IMR-90 (cell line): ENCODE measurements around the gene NDOR1. TPM values are rescaled to one million over a fixed set of nuclear protein-coding genes. Genes with fewer than 3 reads are reported as not detected.

ENCODE experiments used
- ATAC-seq: fragments of 200-7000 bp; cut with Tn5 transposase; 2 replicates; pipeline ENCODE4 v1.9.1; 2020; ENCODE audit warnings: low read depth, mild to moderate bottlenecking, moderate library complexity
- BruUV-seq: library from RNA; stranded (reverse); fragments of 400-500 nt; replicated peaks from 2 replicates; lab custom pipeline; 2021; lab: Mats Ljungman, UMichigan
- CTCF ChIA-PET: fragments of 300-600 bp; formaldehyde crosslinking; extraction: SDS; loops from one replicate; lab custom pipeline; 2021; ENCODE audit warnings: antibody characterized with exemption; lab: Yijun Ruan, JAX
- POLR2A ChIA-PET: fragments of 300-600 bp; sonication (Branson Sonifier 250); formaldehyde crosslinking; loops from one replicate; lab custom pipeline; 2022; ENCODE audit warnings: antibody characterized with exemption; ENCODE audit not compliant: unreplicated experiment; lab: Charles Lee
- DNase-seq: peaks from one replicate; pipeline ENCODE4 v3.0.0; 2013
- H2AFZ ChIP-seq: replicated peaks from 2 replicates; pipeline ENCODE3; 2013; ENCODE audit warnings: low read length, mild to moderate bottlenecking; ENCODE audit not compliant: poor library complexity
- H2AK5ac ChIP-seq: 2 replicates; pipeline ENCODE4 v1.6.1; 2013; ENCODE audit warnings: low read depth, low read length, inconsistent platforms
- H2AK9ac ChIP-seq: replicated peaks from 2 replicates; pipeline ENCODE3; 2013; ENCODE audit warnings: mild to moderate bottlenecking, low read depth, low read length, moderate library complexity; ENCODE audit not compliant: poor library complexity
- H2BK120ac ChIP-seq: 2 replicates; pipeline ENCODE4 v1.6.1; 2013; ENCODE audit warnings: low read depth, low read length, inconsistent platforms
- H2BK15ac ChIP-seq: 3 replicates; pipeline ENCODE4 v1.6.1; 2013; ENCODE audit warnings: low read depth, low read length, inconsistent platforms
- H2BK20ac ChIP-seq: 2 replicates; pipeline ENCODE4 v1.6.1; 2013; ENCODE audit warnings: low read depth, mild to moderate bottlenecking, inconsistent platforms, low read length, moderate library complexity
- H2BK5ac ChIP-seq: 2 replicates; pipeline ENCODE4 v1.6.1; 2013; ENCODE audit warnings: mild to moderate bottlenecking, low read depth, low read length, inconsistent platforms; ENCODE audit not compliant: poor library complexity, severe bottlenecking
- H3K14ac ChIP-seq: replicated peaks from 2 replicates; pipeline ENCODE4 v1.6.1; 2013; ENCODE audit warnings: low read depth, low read length, inconsistent platforms
- H3K18ac ChIP-seq: 2 replicates; pipeline ENCODE4 v1.6.1; 2013; ENCODE audit warnings: low read depth, low read length, control low read depth
- H3K23ac ChIP-seq: 2 replicates; pipeline ENCODE4 v1.6.1; 2013; ENCODE audit warnings: low read depth, low read length, inconsistent platforms
- H3K27ac ChIP-seq: 2 replicates; pipeline ENCODE4 v1.5.1; 2013; ENCODE audit warnings: mild to moderate bottlenecking, control low read depth, low read length; ENCODE audit not compliant: insufficient read depth
- H3K27me3 ChIP-seq: 2 replicates; pipeline ENCODE4 v1.6.1; 2013; ENCODE audit warnings: low read length; ENCODE audit not compliant: control insufficient read depth, insufficient read depth
- H3K36me3 ChIP-seq: 2 replicates; pipeline ENCODE4 v1.6.1; 2013; ENCODE audit warnings: low read length, mixed read lengths; ENCODE audit not compliant: control insufficient read depth, insufficient read depth
- H3K4ac ChIP-seq: 2 replicates; pipeline ENCODE4 v1.6.1; 2013; ENCODE audit warnings: low read depth, low read length, inconsistent platforms
- H3K4me1 ChIP-seq: 2 replicates; pipeline ENCODE4 v1.6.1; 2013; ENCODE audit warnings: low read length, mixed read lengths; ENCODE audit not compliant: control insufficient read depth, insufficient read depth
- H3K4me2 ChIP-seq: 2 replicates; pipeline ENCODE4 v1.6.1; 2013; ENCODE audit warnings: low read depth, mild to moderate bottlenecking, control low read depth, low read length, moderate library complexity
- H3K4me3 ChIP-seq: 2 replicates; pipeline ENCODE4 v1.5.1; 2013; ENCODE audit warnings: low read depth, mild to moderate bottlenecking, control low read depth, low read length, moderate library complexity; ENCODE audit not compliant: insufficient read depth
- H3K56ac ChIP-seq: 2 replicates; pipeline ENCODE4 v1.6.1; 2013; ENCODE audit warnings: low read length, inconsistent platforms; ENCODE audit not compliant: insufficient read depth; ENCODE audit errors: extremely low read depth
- H3K79me1 ChIP-seq, 2 experiments: 2 replicates each; pipeline ENCODE4 v1.6.1; 2013; ENCODE audit warnings: low read length in 2 of 2, inconsistent platforms in 1 of 2, low read depth in 1 of 2
- H3K9ac ChIP-seq: 2 replicates; pipeline ENCODE4 v1.6.1; 2013; ENCODE audit warnings: low read depth, low read length, control low read depth
- H3K9me1 ChIP-seq: 2 replicates; pipeline ENCODE4 v1.6.1; 2013; ENCODE audit warnings: low read length, inconsistent platforms; ENCODE audit not compliant: insufficient read depth
- H3K9me3 ChIP-seq: 2 replicates; pipeline ENCODE4 v1.6.1; 2013; ENCODE audit warnings: low read length; ENCODE audit not compliant: control insufficient read depth, insufficient read depth
- H4K20me1 ChIP-seq: 2 replicates; pipeline ENCODE4 v1.6.1; 2013; ENCODE audit warnings: low read length, inconsistent platforms; ENCODE audit not compliant: insufficient read depth
- H4K5ac ChIP-seq: 2 replicates; pipeline ENCODE4 v1.6.1; 2013; ENCODE audit warnings: mild to moderate bottlenecking, low read depth, low read length, control low read depth
- H4K8ac ChIP-seq, 2 experiments: 2 replicates each; pipeline ENCODE4 v1.6.1; 2013; ENCODE audit warnings: low read depth in 2 of 2, low read length in 2 of 2, control low read depth in 1 of 2, inconsistent platforms in 1 of 2
- H4K91ac ChIP-seq: 2 replicates; pipeline ENCODE4 v1.6.1; 2013; ENCODE audit warnings: low read depth, low read length, inconsistent platforms; ENCODE audit not compliant: insufficient read depth
- BHLHE40 ChIP-seq: fragments of 150-350 bp; IDR thresholded peaks from 2 replicates; pipeline ENCODE4 v1.6.1; 2016; ENCODE audit warnings: mild to moderate bottlenecking, low read depth, low read length
- CHD1 ChIP-seq: IDR thresholded peaks from 2 replicates; pipeline ENCODE4 v1.6.1; 2012; ENCODE audit warnings: low read depth, low read length, improper control_type of control experiment
- FOS ChIP-seq: fragments of 150-350 bp; IDR thresholded peaks from 2 replicates; pipeline ENCODE4 v1.6.1; 2016; ENCODE audit warnings: low read depth, low read length
- WGBS, 2 experiments: methylation state at CpG; one replicate each; pipeline versions ENCODE4 v1.1.5 to v1.1.7; 2013; ENCODE audit warnings: missing lambda C conversion rate in 2 of 2; ENCODE audit not compliant: insufficient read length in 1 of 2; ENCODE audit errors: extremely low coverage in 2 of 2; 5-methylcytosine and 5-hydroxymethylcytosine counted together
- dilution Hi-C: fragments of 300-500 bp; cut with HindIII; formaldehyde crosslinking; loops from one replicate; pipeline ENCODE4 v1.14.3; 2018; ENCODE audit warnings: low sequenced_read_pairs; ENCODE audit not compliant: unreplicated experiment
- in situ Hi-C: fragments of 300-500 bp; cut with MboI; formaldehyde crosslinking; loops from 3 replicates; pipeline ENCODE4 v1.14.3; 2019; ENCODE audit warnings: low sequenced_read_pairs, inconsistent platforms, mixed read lengths
- intact Hi-C: fragments of 100-400 bp; cut with micrococcal nuclease; formaldehyde crosslinking; loops from 2 replicates; pipeline ENCODE4 v1.10.0; 2022
- polyA plus RNA-seq, 3 experiments: library from polyadenylated mRNA; depleted of rRNA; stranded (reverse); fragments of >200 nt; gene quantifications; 2 replicates each; pipeline ENCODE4 v1.2.3, GENCODE V29; 2012; ENCODE audit warnings: low replicate concordance in 1 of 3
- total RNA-seq: library from RNA; depleted of rRNA; stranded (reverse); fragments of >200 nt; gene quantifications from 2 replicates; pipeline ENCODE4 v1.2.3, GENCODE V29; 2012

NDOR1 gene
- total and polyA plus RNA-seq, 2 of the 4 experiments (the other 2 are of a cell fraction), result 0.90 to 10.6 TPM

GRCh38 chr9:137186385-137186784, 19.1 kb upstream of the NDOR1 start:
- in situ Hi-C loops (no loop called here), dilution Hi-C loops (no loop called here), intact Hi-C loops (no loop called here)
- Histone ChIP-seq H3K18ac (no peak overlapping the region), H4K5ac (no peak overlapping the region), H2AK5ac (no peak overlapping the region), H3K4me2 (no peak overlapping the region), H3K79me1 (peaks cover 5 to 52% of the 10 kb centered on the region in 2 experiments), H3K27me3 (no peaks in the 10 kb centered on the region), H2BK20ac (no peak overlapping the region), H3K27ac (no peak overlapping the region), H3K4me1 (peaks cover 16% of the 10 kb centered on the region), H2AK9ac (no peak overlapping the region), H2BK15ac (no peak overlapping the region), H3K4me3 (no peak overlapping the region), H3K14ac (no peak overlapping the region), H2BK120ac (no peak overlapping the region), H3K56ac (no peak overlapping the region), H4K20me1 (peaks cover 20% of the 10 kb centered on the region; the same call in 1 of the 2 replicates), H4K91ac (no peak overlapping the region), H4K8ac (no peak overlapping the region), H2BK5ac (no peak overlapping the region), H3K23ac (no peak overlapping the region), H3K4ac (no peak overlapping the region), H3K9me1 (no peaks in the 10 kb centered on the region), H2AFZ (no peak overlapping the region), H3K9me3 (no peaks in the 10 kb centered on the region), H3K36me3 (peaks cover 59% of the 10 kb centered on the region), H3K9ac (no peak overlapping the region)
- 100% methylated on average over 1 of the region's 6 CpGs; no CpG with 5 or more reads in 1 of the 2 experiments for WGBS, 2 experiments
- DNase-seq (no peak), ATAC-seq (no peak)
- POLR2A ChIA-PET, result no interaction called here
- CTCF ChIA-PET, result no interaction called here
- TF ChIP-seq BHLHE40 (no peak), CHD1 (no peak), FOS (no peak)
- no TSS peak for BruUV-seq
